Measurements from ENCODE around the gene PDRG1. TPM values are rescaled to one million over a fixed set of nuclear protein-coding genes. Genes with fewer than 3 reads are reported as not detected.

Gene PDRG1
- total RNA-seq, 1 donor from 2014 or later = 4.4 TPM

DNA sequence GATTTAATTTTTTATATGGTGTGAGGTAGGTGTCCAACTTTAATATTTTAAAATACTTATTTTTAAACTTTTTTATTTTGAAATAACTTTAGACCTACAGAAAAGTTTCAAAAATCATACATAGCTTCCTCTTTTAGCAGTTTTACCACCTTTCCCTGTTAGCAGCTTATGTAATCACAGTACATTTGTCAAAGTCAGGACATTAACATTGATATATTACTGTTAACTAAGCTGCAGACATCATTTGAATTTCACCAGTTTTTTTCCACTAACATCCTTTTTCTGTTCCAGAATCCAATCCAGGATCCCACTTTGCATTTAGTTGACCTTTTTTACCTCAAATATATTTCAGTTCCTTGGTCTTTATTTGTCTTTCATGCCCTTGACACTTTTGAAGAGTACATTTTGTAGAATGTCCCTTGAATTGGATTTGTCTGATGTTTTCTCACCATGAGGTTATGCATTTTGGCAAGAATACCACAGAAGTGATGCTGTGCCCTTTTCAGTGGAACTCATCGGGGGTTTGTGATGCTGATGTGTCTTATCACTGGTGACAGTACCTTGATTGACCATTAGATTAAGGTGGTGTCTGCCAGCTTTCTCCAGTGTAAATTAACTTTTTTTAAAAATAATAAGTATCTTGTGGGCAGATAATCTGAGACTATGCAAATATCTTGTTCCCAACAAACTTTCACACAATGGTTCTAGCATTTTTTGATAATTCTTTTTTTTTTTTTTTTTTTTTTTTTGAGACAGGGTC, 48.0 kb downstream of the PDRG1 start:
- no peak for DNase-seq

DNA sequence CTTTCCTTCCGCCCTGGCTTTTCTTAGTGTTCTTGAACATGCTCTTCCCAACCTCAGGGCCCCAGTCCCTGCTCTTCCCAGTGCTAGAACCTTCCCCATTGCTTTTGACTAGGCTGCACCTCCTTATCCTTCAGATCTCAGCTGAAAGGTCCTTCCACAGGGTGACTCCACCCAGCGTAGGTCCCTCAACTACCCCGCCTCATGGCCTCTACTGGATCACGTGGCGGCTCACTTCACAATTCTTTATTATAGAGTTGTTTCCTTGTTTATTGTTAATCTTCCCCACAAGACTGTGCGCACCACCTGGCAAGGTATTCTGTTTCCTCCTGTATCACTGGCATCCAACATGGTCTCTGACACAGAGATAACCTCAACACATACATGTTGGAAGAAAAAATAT, 50.2 kb downstream of the PDRG1 start:
- DNase-seq = no peak

GRCh38 chr20:31897541-31897940, 54.3 kb downstream of the PDRG1 start:
- no peak for DNase-seq

- no peak for DNase-seq
Observed at GRCh38 chr20:31896049-31896448, 55.8 kb downstream of the PDRG1 start.

- peak; percentile 89 for DNase-seq
Observed at GRCh38 chr20:31894980-31895675, 56.7 kb downstream of the PDRG1 start.

Other genes starting within 250 kb of the PDRG1 start
- 46.1 and 62.9 TPM in 2 replicates for gene BCL2L1, start 229.2 kb downstream of the PDRG1 start, total RNA-seq
- 16.5 and 81.7 TPM in 2 replicates for gene TPX2, start 212.8 kb downstream of the PDRG1 start, total RNA-seq
- gene MYLK2, start 132.7 kb downstream of the PDRG1 start, total RNA-seq = 8.5 and 8.7 TPM in 2 replicates
- gene FOXS1, start 106.4 kb downstream of the PDRG1 start, total RNA-seq = 0.09 TPM in 1 of 2 replicates, not detected in the other
- gene DUSP15, start 81.5 kb downstream of the PDRG1 start, total RNA-seq = 0.14 and 0.34 TPM in 2 replicates
- gene TTLL9, start 81.4 kb downstream of the PDRG1 start, total RNA-seq = 0.14 TPM in 1 of 2 replicates, not detected in the other
- under 0.01 TPM in 1 of 2 replicates, not detected in the other for gene XKR7, start 16.1 kb upstream of the PDRG1 start, total RNA-seq
- 31.1 and 35.5 TPM in 2 replicates for gene CCM2L, start 58.4 kb upstream of the PDRG1 start, total RNA-seq
- gene HCK, start 100.2 kb upstream of the PDRG1 start, total RNA-seq = not detected in 2 replicates
- 33.5 and 41.3 TPM in 2 replicates for gene TM9SF4, start 157.7 kb upstream of the PDRG1 start, total RNA-seq